ENCODE measurements around the gene RALGAPA2.

RALGAPA2 gene

GRCh38 chr20:20683481-20684321 lies 28.7 kb downstream of the RALGAPA2 start:
- DNase-seq (ENCODE audit: low read depth in 2 of 2) = no peak

- DNase-seq (ENCODE audit: low read depth in 2 of 2) = no peak
Measured at GRCh38 chr20:20683020-20683419, 29.4 kb downstream of the RALGAPA2 start.

DNA sequence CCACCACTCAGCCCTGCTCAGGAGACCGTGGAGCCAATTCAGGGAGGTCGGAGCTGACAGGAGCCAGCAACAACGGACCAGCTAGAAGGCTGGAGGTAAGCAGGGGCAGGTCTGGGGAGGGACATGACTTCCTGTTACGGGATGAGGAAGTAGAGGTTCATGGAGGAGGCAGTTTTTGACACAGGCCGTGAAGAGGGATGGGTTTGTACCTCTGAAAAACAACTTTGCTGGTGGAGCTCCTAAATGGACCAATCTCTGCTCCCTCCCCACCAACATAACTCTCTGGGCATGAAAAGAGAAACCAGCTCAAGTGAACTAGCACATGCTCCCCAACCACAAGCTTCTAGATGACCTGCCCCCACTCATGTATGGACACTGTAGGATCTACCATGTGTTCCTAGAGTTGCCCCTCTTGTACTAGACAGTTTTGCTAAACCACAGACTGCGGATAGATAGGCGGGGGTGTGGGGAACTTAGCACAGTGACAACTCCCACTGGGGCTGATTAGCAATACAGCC lies 31.4 kb downstream of the RALGAPA2 start:
- no peak for DNase-seq (ENCODE audit: low read depth in 2 of 2)

- DNase-seq (ENCODE audit: low read depth in 2 of 2) = no peak
Measured at GRCh38 chr20:20679316-20679715, 33.1 kb downstream of the RALGAPA2 start.

GRCh38 chr20:20677186-20677585 lies 35.3 kb downstream of the RALGAPA2 start:
- no peak for DNase-seq (ENCODE audit: low read depth in 2 of 2)

DNA sequence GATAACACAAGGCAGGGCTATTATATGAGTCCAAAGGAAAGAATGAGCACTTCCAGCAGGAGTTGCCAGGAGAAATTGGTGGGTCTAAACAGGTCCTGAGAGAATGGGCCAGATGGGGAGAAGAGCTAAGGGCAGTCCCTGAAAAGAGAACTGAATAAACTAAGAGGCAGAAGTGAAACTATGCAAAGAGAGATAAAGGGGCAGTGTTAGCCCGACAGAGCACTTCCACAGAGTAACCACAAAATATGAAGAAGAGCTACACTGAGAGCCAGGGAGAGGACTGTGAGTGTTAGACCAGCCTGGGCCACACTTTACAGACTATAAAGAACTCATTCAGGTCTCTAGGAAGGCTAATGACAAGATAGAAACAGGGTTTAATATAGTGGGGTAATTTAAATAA lies 43.8 kb downstream of the RALGAPA2 start:
- DNase-seq (ENCODE audit: low read depth in 2 of 2) = no peak

- DNase-seq (ENCODE audit: low read depth in 2 of 2) = no peak
Measured at GRCh38 chr20:20666359-20666758, 46.1 kb downstream of the RALGAPA2 start.

DNA sequence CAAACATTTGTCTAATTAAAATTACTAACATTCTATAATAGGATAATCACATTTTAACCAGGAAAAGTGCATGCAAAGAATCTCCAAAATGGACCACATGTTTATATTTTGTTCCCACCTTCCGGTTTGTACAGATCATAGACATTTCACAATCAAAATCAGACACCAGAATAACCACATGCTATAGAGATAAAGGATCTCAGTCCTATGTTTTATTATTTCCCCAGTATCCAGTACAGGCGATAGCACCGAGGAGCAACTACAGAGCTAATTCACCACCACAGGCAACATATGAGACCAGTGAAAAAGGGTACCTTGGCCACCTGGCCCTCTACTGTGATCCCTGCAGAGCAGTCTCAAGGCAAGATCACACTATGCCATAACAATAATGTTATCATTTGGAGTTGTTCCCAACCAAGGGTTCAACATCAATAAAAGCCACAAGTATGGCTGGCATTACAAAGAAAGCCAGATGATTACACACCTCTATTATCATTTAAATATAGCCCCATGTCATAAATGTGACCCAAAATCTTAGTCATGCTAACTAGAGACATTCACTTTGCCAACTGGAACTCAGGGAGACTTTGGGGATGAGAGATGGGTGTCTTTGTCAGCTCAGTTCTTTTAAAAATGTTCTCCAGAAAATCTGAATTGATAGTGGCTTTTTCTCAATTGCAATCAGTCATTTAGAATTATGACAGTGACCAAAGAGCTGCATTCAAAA lies 46.7 kb downstream of the RALGAPA2 start:
- no peak for DNase-seq (ENCODE audit: low read depth in 2 of 2)

- DNase-seq (ENCODE audit: low read depth in 2 of 2) = no peak
Measured at GRCh38 chr20:20664795-20665589, 47.5 kb downstream of the RALGAPA2 start.

GRCh38 chr20:20663841-20664240 lies 48.6 kb downstream of the RALGAPA2 start:
- no peak for DNase-seq (ENCODE audit: low read depth in 2 of 2)

DNA sequence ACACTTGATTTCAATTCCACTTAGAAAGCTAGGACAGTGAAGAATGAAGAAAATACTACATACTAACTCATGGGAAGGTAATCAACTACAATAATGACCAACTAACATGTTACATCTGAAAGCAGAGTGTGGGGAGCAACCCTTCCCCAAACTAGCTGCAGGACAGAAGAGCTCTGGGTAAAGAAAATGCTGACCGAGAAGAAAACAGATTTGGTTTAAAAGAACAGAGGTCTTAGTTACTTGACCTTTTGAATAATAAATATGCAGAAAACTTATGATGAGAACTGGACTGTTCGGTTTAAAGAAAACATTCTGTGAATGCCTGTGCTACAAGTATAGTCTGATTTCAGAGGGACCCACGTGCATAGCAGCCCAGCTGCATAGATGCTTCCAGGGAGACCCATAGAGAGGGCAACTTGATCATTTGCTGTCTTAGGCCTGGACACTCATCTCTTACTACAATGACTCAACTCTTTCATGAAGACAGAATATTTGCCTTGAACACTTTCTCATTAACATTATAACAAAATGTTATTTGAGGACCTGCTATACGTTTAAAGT lies 53.5 kb downstream of the RALGAPA2 start:
- no peak for DNase-seq (ENCODE audit: low read depth in 2 of 2)

GRCh38 chr20:20658123-20658522 lies 54.3 kb downstream of the RALGAPA2 start:
- no peak for DNase-seq (ENCODE audit: low read depth in 2 of 2)

DNA sequence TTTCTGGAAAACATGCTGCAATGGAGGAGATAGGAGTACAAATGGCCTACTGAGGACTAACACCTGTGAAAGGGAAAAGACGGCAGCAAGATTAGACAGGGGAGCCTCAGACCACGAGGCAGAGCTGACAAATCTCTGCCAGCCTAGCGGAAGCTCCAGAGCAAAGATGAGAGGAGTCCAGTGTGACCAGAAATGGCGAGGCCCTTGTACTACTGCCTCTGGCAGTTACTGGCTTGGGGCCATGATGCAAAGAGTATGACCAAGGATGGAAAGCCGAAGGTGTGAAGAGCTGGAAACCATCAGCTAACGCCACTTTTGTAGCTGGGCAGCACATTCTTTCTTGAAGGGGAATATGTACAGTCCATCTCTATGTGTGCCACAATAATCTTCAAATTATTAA lies 55.4 kb downstream of the RALGAPA2 start:
- no peak for DNase-seq (ENCODE audit: low read depth in 2 of 2)

GRCh38 chr20:20655883-20656282 lies 56.6 kb downstream of the RALGAPA2 start:
- no peak for DNase-seq (ENCODE audit: low read depth in 2 of 2)

GRCh38 chr20:20649945-20650344 lies 62.5 kb downstream of the RALGAPA2 start:
- DNase-seq (ENCODE audit: low read depth in 2 of 2) = no peak

- DNase-seq (ENCODE audit: low read depth in 2 of 2) = no peak
Measured at GRCh38 chr20:20643927-20644326, 68.5 kb downstream of the RALGAPA2 start.

DNA sequence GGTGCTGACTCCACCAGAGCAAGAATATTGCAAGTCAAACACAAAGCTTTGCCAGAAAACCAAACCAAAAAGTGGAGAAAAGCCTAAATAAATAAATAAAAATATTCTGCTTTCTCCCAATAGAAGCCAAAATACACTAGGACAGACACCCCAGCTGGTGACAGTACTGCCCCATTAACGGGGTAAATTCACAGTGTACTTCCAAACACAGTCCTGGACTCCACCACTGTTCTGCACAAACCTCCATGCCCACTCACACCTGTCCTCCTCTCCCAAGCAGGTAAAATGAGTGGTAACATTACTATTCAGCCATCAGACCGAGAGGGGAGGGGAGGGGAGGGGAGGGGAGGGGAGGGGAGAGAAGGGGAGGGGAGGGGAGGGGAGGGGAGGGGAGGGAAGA lies 70.7 kb downstream of the RALGAPA2 start:
- DNase-seq (ENCODE audit: low read depth in 2 of 2) = no peak

GRCh38 chr20:20638878-20639277 lies 73.6 kb downstream of the RALGAPA2 start:
- DNase-seq (ENCODE audit: low read depth in 2 of 2) = no peak

DNA sequence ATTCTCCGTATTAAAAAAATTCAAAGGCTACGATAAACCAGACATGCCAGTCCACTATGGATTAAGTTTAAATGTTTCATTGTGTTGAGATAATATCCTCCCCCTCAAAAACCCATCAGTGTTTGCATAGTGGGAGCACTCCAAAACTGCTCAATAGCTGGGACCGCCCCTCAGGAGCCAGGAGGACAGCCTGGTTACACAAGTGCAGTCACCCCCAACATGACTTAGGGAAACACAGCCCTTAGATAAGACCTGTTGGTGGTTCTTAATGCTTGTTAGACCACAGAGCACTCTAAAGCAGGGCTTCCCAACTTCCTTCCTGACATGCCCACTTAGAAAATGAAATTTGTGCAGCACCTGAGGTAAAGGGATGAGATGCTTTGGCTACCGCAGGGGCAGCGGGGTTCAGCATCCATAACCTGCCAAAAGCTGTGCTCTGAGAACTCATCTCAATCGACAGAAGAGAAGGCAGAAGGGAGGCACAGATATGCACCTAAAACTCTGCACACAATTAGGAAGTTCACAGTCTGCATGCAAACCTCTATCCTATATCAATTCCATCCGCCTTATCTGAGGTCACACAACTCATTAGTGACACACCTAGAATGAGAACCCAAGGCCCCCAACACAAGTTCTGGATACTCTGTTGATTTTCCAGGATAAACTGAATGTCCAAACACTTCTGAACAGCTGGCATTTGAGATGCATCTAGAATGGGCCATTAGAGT lies 74.3 kb downstream of the RALGAPA2 start:
- DNase-seq (ENCODE audit: low read depth in 2 of 2) = no peak

DNA sequence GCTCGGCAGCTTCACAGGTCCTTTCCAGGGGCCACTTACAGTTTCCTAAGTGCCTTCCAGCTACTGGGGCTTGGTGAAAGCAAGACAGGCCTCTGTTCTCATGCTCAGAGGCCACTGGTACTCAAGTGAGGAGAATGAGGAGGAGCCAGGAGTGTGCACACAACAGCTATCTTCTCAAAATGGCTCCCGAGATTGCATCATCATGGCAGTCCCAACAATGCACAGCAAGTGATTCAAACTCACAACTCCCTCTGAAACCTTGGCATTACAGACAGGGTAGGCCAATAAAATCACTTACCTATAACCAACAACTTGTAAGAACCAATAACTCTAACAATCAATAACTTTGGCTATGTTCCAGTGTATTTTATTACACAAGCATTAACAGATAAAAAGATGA lies 77.4 kb downstream of the RALGAPA2 start:
- no peak for DNase-seq (ENCODE audit: low read depth in 2 of 2)

- DNase-seq (ENCODE audit: low read depth in 2 of 2) = no peak
Measured at GRCh38 chr20:20632644-20633043, 79.8 kb downstream of the RALGAPA2 start.
